Activated naive CD8-positive, alpha-beta T cell (primary cell): ENCODE measurements around the gene GRAP2.

ENCODE experiments used
- H3K27ac Mint-ChIP-seq: one replicate; pipeline ENCODE4 v1.8.0; 2021; ENCODE audit warnings: mixed read lengths
- H3K27me3 Mint-ChIP-seq: one replicate; pipeline ENCODE4 v1.8.0; 2021; ENCODE audit warnings: mixed read lengths
- H3K36me3 Mint-ChIP-seq: one replicate; pipeline ENCODE4 v1.8.0; 2021; ENCODE audit warnings: mixed read lengths
- H3K4me1 Mint-ChIP-seq: one replicate; pipeline ENCODE4 v1.8.0; 2021; ENCODE audit warnings: low read depth, mixed read lengths
- H3K4me3 Mint-ChIP-seq: one replicate; pipeline ENCODE4 v1.8.0; 2021; ENCODE audit warnings: mild to moderate bottlenecking, mixed read lengths
- H3K9me3 Mint-ChIP-seq: one replicate; pipeline ENCODE4 v1.8.0; 2021; ENCODE audit warnings: low read depth, mixed read lengths

Gene GRAP2

GRCh38 chr22:39970742-39971141 is 69.9 kb downstream of the GRAP2 start:
- no peaks in the 10 kb centered on the region for H3K9me3 Mint-ChIP-seq
- peak overlapping the region; percentile 75 for H3K27ac Mint-ChIP-seq
- H3K36me3 Mint-ChIP-seq, result peaks cover 12% of the 10 kb centered on the region
- no peaks in the 10 kb centered on the region for H3K27me3 Mint-ChIP-seq
- no peak overlapping the region for H3K4me3 Mint-ChIP-seq
- peaks cover 7% of the 10 kb centered on the region for H3K4me1 Mint-ChIP-seq

- H3K27me3 Mint-ChIP-seq, result no peaks in the 10 kb centered on the region
- no peak overlapping the region for H3K4me3 Mint-ChIP-seq
- H3K27ac Mint-ChIP-seq, result peak overlapping the region; percentile 88
- peaks cover 5% of the 10 kb centered on the region for H3K4me1 Mint-ChIP-seq
- H3K36me3 Mint-ChIP-seq, result peaks cover 10% of the 10 kb centered on the region
- no peaks in the 10 kb centered on the region for H3K9me3 Mint-ChIP-seq
Observed at GRCh38 chr22:39972641-39973040, 71.8 kb downstream of the GRAP2 start.

GRCh38 chr22:39973656-39974055 is 72.8 kb downstream of the GRAP2 start:
- Mint-ChIP-seq H3K4me1 (peaks cover 8% of the 10 kb centered on the region), H3K36me3 (peaks cover 10% of the 10 kb centered on the region), H3K9me3 (no peaks in the 10 kb centered on the region), H3K27me3 (no peaks in the 10 kb centered on the region), H3K4me3 (no peak overlapping the region), H3K27ac (peak overlapping the region; percentile 64)

- peaks cover 12% of the 10 kb centered on the region for H3K4me1 Mint-ChIP-seq
- H3K27me3 Mint-ChIP-seq, result no peaks in the 10 kb centered on the region
- peaks cover 3% of the 10 kb centered on the region for H3K9me3 Mint-ChIP-seq
- H3K27ac Mint-ChIP-seq, result peak overlapping the region; percentile 64
- H3K4me3 Mint-ChIP-seq, result no peak overlapping the region
- peaks cover 10% of the 10 kb centered on the region for H3K36me3 Mint-ChIP-seq
Observed at GRCh38 chr22:39974065-39974464, 73.2 kb downstream of the GRAP2 start.

GRCh38 chr22:39979048-39979447 is 78.2 kb downstream of the GRAP2 start:
- H3K9me3 Mint-ChIP-seq, result peaks cover 6% of the 10 kb centered on the region
- H3K4me3 Mint-ChIP-seq, result no peak overlapping the region
- peaks cover 40% of the 10 kb centered on the region for H3K4me1 Mint-ChIP-seq
- peaks cover 5% of the 10 kb centered on the region for H3K36me3 Mint-ChIP-seq
- H3K27me3 Mint-ChIP-seq, result no peaks in the 10 kb centered on the region
- H3K27ac Mint-ChIP-seq, result peak overlapping the region; percentile 80

- Mint-ChIP-seq H3K27me3 (no peaks in the 10 kb centered on the region), H3K27ac (peak overlapping the region; percentile 80), H3K4me3 (no peak overlapping the region), H3K36me3 (peaks cover 5% of the 10 kb centered on the region), H3K9me3 (peaks cover 6% of the 10 kb centered on the region), H3K4me1 (peaks cover 42% of the 10 kb centered on the region)
Observed at GRCh38 chr22:39979458-39979857, 78.6 kb downstream of the GRAP2 start.

- Mint-ChIP-seq H3K27ac (peak overlapping the region; percentile 41), H3K36me3 (peaks cover 2% of the 10 kb centered on the region), H3K27me3 (no peaks in the 10 kb centered on the region), H3K9me3 (peaks cover 6% of the 10 kb centered on the region), H3K4me1 (peaks cover 48% of the 10 kb centered on the region), H3K4me3 (no peak overlapping the region)
Observed at GRCh38 chr22:39980596-39980995, 79.7 kb downstream of the GRAP2 start.

- H3K27me3 Mint-ChIP-seq, result no peaks in the 10 kb centered on the region
- no peak overlapping the region for H3K4me3 Mint-ChIP-seq
- H3K4me1 Mint-ChIP-seq, result peaks cover 51% of the 10 kb centered on the region
- H3K9me3 Mint-ChIP-seq, result peaks cover 6% of the 10 kb centered on the region
- peak overlapping the region; percentile 77 for H3K27ac Mint-ChIP-seq
- H3K36me3 Mint-ChIP-seq, result peaks cover 2% of the 10 kb centered on the region
Observed at GRCh38 chr22:39983346-39983745, 82.5 kb downstream of the GRAP2 start.

GRCh38 chr22:39984006-39984405 is 83.1 kb downstream of the GRAP2 start:
- H3K4me3 Mint-ChIP-seq, result no peak overlapping the region
- peaks cover under 1% of the 10 kb centered on the region for H3K36me3 Mint-ChIP-seq
- peaks cover 47% of the 10 kb centered on the region for H3K4me1 Mint-ChIP-seq
- H3K27me3 Mint-ChIP-seq, result no peaks in the 10 kb centered on the region
- peaks cover 4% of the 10 kb centered on the region for H3K9me3 Mint-ChIP-seq
- peak overlapping the region; percentile 10 for H3K27ac Mint-ChIP-seq

- no peaks in the 10 kb centered on the region for H3K9me3 Mint-ChIP-seq
- H3K36me3 Mint-ChIP-seq, result no peaks in the 10 kb centered on the region
- no peak overlapping the region for H3K27ac Mint-ChIP-seq
- H3K27me3 Mint-ChIP-seq, result no peaks in the 10 kb centered on the region
- peaks cover 40% of the 10 kb centered on the region for H3K4me1 Mint-ChIP-seq
- no peak overlapping the region for H3K4me3 Mint-ChIP-seq
Observed at GRCh38 chr22:39984746-39985145, 83.9 kb downstream of the GRAP2 start.

- Mint-ChIP-seq H3K27me3 (no peaks in the 10 kb centered on the region), H3K9me3 (no peaks in the 10 kb centered on the region), H3K4me1 (peaks cover 32% of the 10 kb centered on the region), H3K27ac (no peak overlapping the region), H3K4me3 (peak overlapping the region; percentile 4), H3K36me3 (no peaks in the 10 kb centered on the region)
Observed at GRCh38 chr22:39985383-39986035, 84.6 kb downstream of the GRAP2 start.

- Mint-ChIP-seq H3K9me3 (no peaks in the 10 kb centered on the region), H3K4me3 (no peak overlapping the region), H3K4me1 (peaks cover 29% of the 10 kb centered on the region), H3K27ac (peak overlapping the region; percentile 78), H3K27me3 (no peaks in the 10 kb centered on the region), H3K36me3 (no peaks in the 10 kb centered on the region)
Observed at GRCh38 chr22:39988386-39989114, 87.7 kb downstream of the GRAP2 start.

GRCh38 chr22:39989633-39990032 is 88.7 kb downstream of the GRAP2 start:
- Mint-ChIP-seq H3K27me3 (peaks cover 1% of the 10 kb centered on the region), H3K4me3 (no peak overlapping the region), H3K27ac (no peak overlapping the region), H3K4me1 (peaks cover 30% of the 10 kb centered on the region), H3K36me3 (no peaks in the 10 kb centered on the region), H3K9me3 (no peaks in the 10 kb centered on the region)

- H3K27me3 Mint-ChIP-seq, result peaks cover 1% of the 10 kb centered on the region
- H3K9me3 Mint-ChIP-seq, result no peaks in the 10 kb centered on the region
- peaks cover 24% of the 10 kb centered on the region for H3K4me1 Mint-ChIP-seq
- H3K27ac Mint-ChIP-seq, result no peak overlapping the region
- H3K36me3 Mint-ChIP-seq, result no peaks in the 10 kb centered on the region
- H3K4me3 Mint-ChIP-seq, result no peak overlapping the region
Observed at GRCh38 chr22:39990686-39991085, 89.8 kb downstream of the GRAP2 start.

- H3K36me3 Mint-ChIP-seq, result no peaks in the 10 kb centered on the region
- H3K4me1 Mint-ChIP-seq, result peaks cover 20% of the 10 kb centered on the region
- H3K9me3 Mint-ChIP-seq, result no peaks in the 10 kb centered on the region
- H3K27me3 Mint-ChIP-seq, result peaks cover 1% of the 10 kb centered on the region
- no peak overlapping the region for H3K27ac Mint-ChIP-seq
- H3K4me3 Mint-ChIP-seq, result no peak overlapping the region
Observed at GRCh38 chr22:39991159-39991860, 90.4 kb downstream of the GRAP2 start.
